ENCODE measurements around the gene FBXO7.

- TF ChIP-seq POLR2A (IDR thresholded peaks at IDR 0.05) (no peak), POLR2AphosphoS5 (IDR thresholded peaks at IDR 0.05) (no peak)
Measured at GRCh38 chr22:32509045-32509444, 34.4 kb downstream of the FBXO7 start.

Measured in upper lobe of left lung (tissue), 4 donors.